ENCODE measurements around the gene ZC3H18. TPM values are rescaled to one million over a fixed set of nuclear protein-coding genes. Genes with fewer than 3 reads are reported as not detected.

Gene ZC3H18
- total RNA-seq, 4 donors from 2014 or later, result 15.7 to 20.8 (median 20.3) TPM

GRCh38 chr16:88530051-88530857 lies 39.9 kb upstream of the ZC3H18 start:
- Histone ChIP-seq H3K36me3 (no peaks in the 10 kb centered on the region), H3K27me3 (no peaks in the 10 kb centered on the region), H3K4me1 (peaks cover 36% of the 10 kb centered on the region)

GRCh38 chr16:88530858-88531203 lies 39.4 kb upstream of the ZC3H18 start:
- Histone ChIP-seq H3K36me3 (no peaks in the 10 kb centered on the region), H3K27me3 (no peaks in the 10 kb centered on the region), H3K9me3 (no peaks in the 10 kb centered on the region), H3K4me3 (no peak overlapping the region), H3K4me1 (peaks cover 35% of the 10 kb centered on the region), H3K27ac (no peak overlapping the region)
- no peak for TF ChIP-seq POLR2A (IDR thresholded peaks at IDR 0.05)
- TF ChIP-seq POLR2AphosphoS5 (IDR thresholded peaks at IDR 0.05), result no peak
- no peak for TF ChIP-seq EP300 (IDR thresholded peaks at IDR 0.05)
- TF ChIP-seq CTCF (IDR thresholded peaks at IDR 0.05), result no peak
- WGBS, result 78% methylated on average over 11 of the region's 11 CpGs
- DNase-seq (ENCODE audit: low spot score in 2 of 2), result no peak

More at GRCh38 chr16:88530051-88530857, 39.9 kb upstream of the ZC3H18 start:
- no peaks in the 10 kb centered on the region for H3K9me3 ChIP-seq
- WGBS, result 83% methylated on average over 15 of the region's 27 CpGs
- DNase-seq (ENCODE audit: low spot score in 2 of 2), result no peak
- H3K4me3 ChIP-seq, result no peak overlapping the region
- TF ChIP-seq EP300 (IDR thresholded peaks at IDR 0.05) (no peak), CTCF (IDR thresholded peaks at IDR 0.05) (no peak), POLR2A (IDR thresholded peaks at IDR 0.05) (no peak), POLR2AphosphoS5 (IDR thresholded peaks at IDR 0.05) (no peak)
- no peak overlapping the region for H3K27ac ChIP-seq

- Histone ChIP-seq H3K4me1 (peaks cover 32% of the 10 kb centered on the region), H3K27me3 (no peaks in the 10 kb centered on the region), H3K27ac (no peak overlapping the region), H3K9me3 (no peaks in the 10 kb centered on the region), H3K36me3 (no peaks in the 10 kb centered on the region), H3K4me3 (no peak overlapping the region)
- 80% methylated on average over 9 of the region's 12 CpGs for WGBS
- no peak for TF ChIP-seq CTCF (IDR thresholded peaks at IDR 0.05)
- TF ChIP-seq EP300 (IDR thresholded peaks at IDR 0.05), result no peak
- TF ChIP-seq POLR2A (IDR thresholded peaks at IDR 0.05), result no peak
- TF ChIP-seq POLR2AphosphoS5 (IDR thresholded peaks at IDR 0.05), result no peak
- no peak for DNase-seq (ENCODE audit: low spot score in 2 of 2)
These were observed 38.9 kb upstream of the ZC3H18 start for GRCh38 chr16:88531346-88531745.

- H3K9me3 ChIP-seq, result no peaks in the 10 kb centered on the region
- TF ChIP-seq EP300 (IDR thresholded peaks at IDR 0.05) (no peak), POLR2A (IDR thresholded peaks at IDR 0.05) (no peak), CTCF (IDR thresholded peaks at IDR 0.05) (no peak), POLR2AphosphoS5 (IDR thresholded peaks at IDR 0.05) (no peak)
- no peaks in the 10 kb centered on the region for H3K27me3 ChIP-seq
- peaks cover 31% of the 10 kb centered on the region for H3K4me1 ChIP-seq
- H3K27ac ChIP-seq, result no peak overlapping the region
- no peak overlapping the region for H3K4me3 ChIP-seq
- 94% methylated on average over 11 of the region's 34 CpGs for WGBS
- H3K36me3 ChIP-seq, result no peaks in the 10 kb centered on the region
- DNase-seq (ENCODE audit: low spot score in 2 of 2), result no peak
These were observed 38.2 kb upstream of the ZC3H18 start for GRCh38 chr16:88531931-88532433.

GRCh38 chr16:88532434-88533241 lies 37.6 kb upstream of the ZC3H18 start:
- no peak for DNase-seq (ENCODE audit: low spot score in 2 of 2)

More at GRCh38 chr16:88532434-88533241, 37.6 kb upstream of the ZC3H18 start:
- no peak for TF ChIP-seq POLR2AphosphoS5 (IDR thresholded peaks at IDR 0.05)
- TF ChIP-seq POLR2A (IDR thresholded peaks at IDR 0.05), result no peak
- TF ChIP-seq EP300 (IDR thresholded peaks at IDR 0.05), result no peak
- no peak for TF ChIP-seq CTCF (IDR thresholded peaks at IDR 0.05)
- peaks cover 3% of the 10 kb centered on the region for H3K27me3 ChIP-seq
- WGBS, result 96% methylated on average over 10 of the region's 37 CpGs
- no peak overlapping the region for H3K27ac ChIP-seq
- H3K4me3 ChIP-seq, result peak overlapping the region; percentile 78
- H3K4me1 ChIP-seq, result peaks cover 28% of the 10 kb centered on the region
- H3K9me3 ChIP-seq, result no peaks in the 10 kb centered on the region
- no peaks in the 10 kb centered on the region for H3K36me3 ChIP-seq
